PFSK-1 (cell line): Measurements from ENCODE around the gene TMEM50B.

Source experiments
- POLR2AphosphoS5 ChIP-seq: IDR thresholded peaks from 2 replicates; pipeline ENCODE4 v1.6.1; 2012; ENCODE audit warnings: low read depth, mild to moderate bottlenecking, control low read depth, low read length, moderate library complexity
- REST ChIP-seq, 2 experiments: IDR thresholded peaks; 2 replicates each; pipeline versions ENCODE4 v1.6.1 to v1.8.0; 2011 to 2012; ENCODE audit warnings: low read depth in 2 of 2, low read length in 2 of 2, control low read depth in 1 of 2, inconsistent platforms in 1 of 2, mild to moderate bottlenecking in 1 of 2, moderate library complexity in 1 of 2; ENCODE audit not compliant: insufficient read depth in 1 of 2
- TAF1 ChIP-seq: IDR thresholded peaks from 2 replicates; pipeline ENCODE4 v1.6.1; 2012; ENCODE audit warnings: low read length, control low read depth, borderline replicate concordance; ENCODE audit not compliant: insufficient read depth

GRCh38 chr21:33451634-33452071 is 28.1 kb downstream of the TMEM50B start:
- no peak for TF ChIP-seq POLR2AphosphoS5
- no peak for TF ChIP-seq REST (IDR thresholded peaks at IDR 0.05; ENCODE audit: insufficient read depth in 1 of 2, low read depth in 2 of 2, low read length in 2 of 2)
- TF ChIP-seq TAF1 = no peak
